ENCODE data around the gene CASP4.

The CASP4 gene

GRCh38 chr11:104968355-104968855 lies at the start of gene CASP4:
TSS of gene CASP4 (minus strand) at chr11:104968574. CDS start at chr11:104968525, 49 bp downstream.
- H3K36me3 Mint-ChIP-seq (ENCODE audit: low read depth), result peaks cover 28% of the 10 kb centered on the region

DNA sequence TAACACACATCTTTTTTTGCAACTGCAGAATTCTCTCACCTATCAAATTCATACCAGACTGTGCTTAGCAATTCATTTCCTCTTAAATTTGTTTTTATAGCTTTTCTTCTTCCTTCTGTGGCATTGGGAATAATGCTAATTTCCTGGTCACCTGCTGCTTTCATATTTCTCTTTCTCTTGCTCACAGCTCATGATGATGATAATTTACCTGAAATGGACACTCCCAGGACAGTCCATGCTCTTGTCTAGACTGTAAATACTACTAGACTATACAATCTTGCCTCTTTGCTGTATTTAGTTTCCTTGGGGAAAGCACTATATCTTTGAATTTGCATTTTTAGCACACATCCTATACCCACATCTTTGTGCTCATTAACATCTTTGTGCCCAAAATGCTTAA lies 39.1 kb upstream of the CASP4 start:
- peaks cover 5% of the 10 kb centered on the region for H3K27me3 Mint-ChIP-seq (ENCODE audit: low read depth)
- no peak overlapping the region for H3K4me3 Mint-ChIP-seq
- no peak for DNase-seq (ENCODE audit: low spot score)
- H3K9me3 Mint-ChIP-seq, result no peaks in the 10 kb centered on the region
- H3K36me3 Mint-ChIP-seq (ENCODE audit: low read depth), result no peaks in the 10 kb centered on the region
- H3K27ac Mint-ChIP-seq, result no peak overlapping the region
- no peaks in the 10 kb centered on the region for H3K4me1 Mint-ChIP-seq (ENCODE audit: low read depth)

More at GRCh38 chr11:104968355-104968855, at the start of gene CASP4:
- Mint-ChIP-seq H3K4me1 (ENCODE audit: low read depth) (peaks cover 23% of the 10 kb centered on the region), H3K9me3 (peaks cover 23% of the 10 kb centered on the region), H3K27ac (peak within 1 kb of the TSS; percentile 91), H3K4me3 (peak within 1 kb of the TSS; percentile 87), H3K27me3 (ENCODE audit: low read depth) (no peaks in the 10 kb centered on the region)
- DNase-seq (ENCODE audit: low spot score), result no peak

GRCh38 chr11:105005451-105005845 lies 37.1 kb upstream of the CASP4 start:
- no peaks in the 10 kb centered on the region for H3K36me3 Mint-ChIP-seq (ENCODE audit: low read depth)
- H3K9me3 Mint-ChIP-seq, result no peaks in the 10 kb centered on the region
- H3K4me1 Mint-ChIP-seq (ENCODE audit: low read depth), result peaks cover 4% of the 10 kb centered on the region
- no peaks in the 10 kb centered on the region for H3K27me3 Mint-ChIP-seq (ENCODE audit: low read depth)
- no peak for DNase-seq (ENCODE audit: low spot score)
- no peak overlapping the region for H3K27ac Mint-ChIP-seq
- no peak overlapping the region for H3K4me3 Mint-ChIP-seq

GRCh38 chr11:105004021-105004420 lies 35.6 kb upstream of the CASP4 start:
- no peaks in the 10 kb centered on the region for H3K9me3 Mint-ChIP-seq
- H3K27ac Mint-ChIP-seq, result no peak overlapping the region
- no peaks in the 10 kb centered on the region for H3K36me3 Mint-ChIP-seq (ENCODE audit: low read depth)
- peaks cover 6% of the 10 kb centered on the region for H3K4me1 Mint-ChIP-seq (ENCODE audit: low read depth)
- H3K4me3 Mint-ChIP-seq, result no peak overlapping the region
- no peaks in the 10 kb centered on the region for H3K27me3 Mint-ChIP-seq (ENCODE audit: low read depth)
- DNase-seq (ENCODE audit: low spot score), result no peak

DNA sequence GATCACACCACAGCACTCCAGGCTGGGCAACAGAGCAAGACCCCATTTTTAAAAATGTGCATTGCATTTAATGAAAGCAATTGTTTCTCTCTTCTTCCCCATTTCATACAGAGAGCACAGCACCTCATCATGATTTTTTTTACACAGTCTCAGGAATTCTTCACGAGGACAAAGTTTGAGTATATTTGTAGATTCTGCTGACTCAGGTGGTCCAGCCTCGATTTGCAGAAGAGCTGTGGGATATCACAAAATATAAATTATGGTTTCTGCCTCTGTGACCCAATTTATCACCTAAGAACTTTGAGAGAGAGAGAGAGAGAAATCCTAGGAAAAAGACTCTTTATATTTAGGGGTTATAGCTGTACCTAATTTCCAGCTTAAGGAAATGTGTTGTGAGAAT lies 34.8 kb upstream of the CASP4 start:
- Mint-ChIP-seq H3K27ac (no peak overlapping the region), H3K4me3 (no peak overlapping the region), H3K27me3 (ENCODE audit: low read depth) (no peaks in the 10 kb centered on the region), H3K4me1 (ENCODE audit: low read depth) (peaks cover 6% of the 10 kb centered on the region), H3K36me3 (ENCODE audit: low read depth) (no peaks in the 10 kb centered on the region), H3K9me3 (no peaks in the 10 kb centered on the region)
- DNase-seq (ENCODE audit: low spot score), result no peak

DNA sequence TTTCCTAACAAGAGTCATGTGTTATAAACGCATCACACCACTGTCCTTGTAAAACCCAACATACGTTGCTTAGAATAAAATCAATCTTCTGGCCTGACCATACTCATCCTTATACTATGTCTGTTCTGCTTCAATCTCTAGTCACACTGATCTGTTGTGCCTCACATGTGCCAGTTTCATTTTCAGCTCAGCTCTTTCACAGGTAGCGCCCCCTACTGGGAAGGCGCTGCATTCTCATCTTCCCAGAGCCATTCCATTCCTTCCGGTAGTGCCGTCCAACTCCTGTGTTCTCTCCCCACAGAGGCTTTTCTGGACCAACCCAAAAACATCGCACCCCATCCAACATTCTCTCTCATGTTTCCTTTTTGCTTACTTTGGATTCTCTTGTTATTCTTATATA lies 32.4 kb upstream of the CASP4 start:
- Mint-ChIP-seq H3K9me3 (no peaks in the 10 kb centered on the region), H3K36me3 (ENCODE audit: low read depth) (no peaks in the 10 kb centered on the region)
- DNase-seq (ENCODE audit: low spot score), result peak; percentile 33

GRCh38 chr11:105000167-105000566 lies 31.8 kb upstream of the CASP4 start:
- DNase-seq (ENCODE audit: low spot score), result no peak
- Mint-ChIP-seq H3K4me3 (no peak overlapping the region), H3K4me1 (ENCODE audit: low read depth) (peaks cover 6% of the 10 kb centered on the region), H3K27ac (no peak overlapping the region), H3K36me3 (ENCODE audit: low read depth) (no peaks in the 10 kb centered on the region), H3K9me3 (no peaks in the 10 kb centered on the region), H3K27me3 (ENCODE audit: low read depth) (no peaks in the 10 kb centered on the region)

More for the DNA sequence above, 32.4 kb upstream of the CASP4 start:
- Mint-ChIP-seq H3K27me3 (ENCODE audit: low read depth) (no peaks in the 10 kb centered on the region), H3K4me1 (ENCODE audit: low read depth) (peaks cover 6% of the 10 kb centered on the region), H3K4me3 (no peak overlapping the region), H3K27ac (no peak overlapping the region)

GRCh38 chr11:104999721-105000120 lies 31.3 kb upstream of the CASP4 start:
- Mint-ChIP-seq H3K27ac (no peak overlapping the region), H3K4me1 (ENCODE audit: low read depth) (peaks cover 6% of the 10 kb centered on the region), H3K36me3 (ENCODE audit: low read depth) (no peaks in the 10 kb centered on the region), H3K4me3 (no peak overlapping the region), H3K27me3 (ENCODE audit: low read depth) (no peaks in the 10 kb centered on the region), H3K9me3 (no peaks in the 10 kb centered on the region)
- DNase-seq (ENCODE audit: low spot score), result no peak

DNA sequence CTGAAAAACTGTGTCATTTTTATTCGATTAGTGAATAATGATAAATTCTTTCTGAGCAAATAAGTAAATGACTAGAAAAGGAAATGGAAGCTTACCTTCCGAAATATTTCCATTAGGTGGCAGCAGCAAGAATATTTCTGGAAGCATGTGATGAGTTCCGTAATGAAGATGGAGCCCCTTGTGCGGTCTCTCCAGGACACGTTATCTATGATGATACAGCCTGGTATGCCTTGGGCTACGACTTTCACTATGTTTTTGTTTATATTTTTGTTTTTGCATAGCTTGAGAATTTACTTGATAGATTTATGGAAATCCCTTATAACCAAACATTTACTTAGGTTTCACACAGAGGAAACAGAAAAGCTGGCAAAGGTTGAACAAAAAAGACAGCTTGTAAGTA lies 28.9 kb upstream of the CASP4 start:
- no peak overlapping the region for H3K4me3 Mint-ChIP-seq
- no peaks in the 10 kb centered on the region for H3K36me3 Mint-ChIP-seq (ENCODE audit: low read depth)
- no peaks in the 10 kb centered on the region for H3K9me3 Mint-ChIP-seq
- no peak overlapping the region for H3K27ac Mint-ChIP-seq
- no peak for DNase-seq (ENCODE audit: low spot score)
- peaks cover 7% of the 10 kb centered on the region for H3K27me3 Mint-ChIP-seq (ENCODE audit: low read depth)
- peaks cover 6% of the 10 kb centered on the region for H3K4me1 Mint-ChIP-seq (ENCODE audit: low read depth)

DNA sequence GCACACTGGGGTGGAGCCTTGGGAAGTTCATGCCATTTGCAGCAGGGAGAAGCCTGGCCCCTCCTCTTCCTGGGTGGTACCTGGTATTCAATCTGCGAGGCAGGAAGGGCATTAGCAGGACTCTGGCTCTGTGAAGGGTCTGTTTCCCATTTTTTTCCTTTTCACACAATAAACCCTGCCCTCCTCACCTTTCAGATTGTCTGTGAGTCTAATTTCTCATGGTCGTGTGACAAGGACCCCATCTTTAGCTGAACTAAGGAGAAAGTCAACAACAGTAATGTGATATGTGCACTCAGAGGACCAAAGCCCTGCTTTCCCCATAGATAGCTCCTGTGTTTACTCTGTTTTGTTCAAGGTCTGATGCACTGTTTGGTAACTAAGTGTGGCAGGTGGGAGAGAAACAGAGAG lies 26.6 kb upstream of the CASP4 start:
- H3K9me3 Mint-ChIP-seq, result no peaks in the 10 kb centered on the region
- peaks cover 12% of the 10 kb centered on the region for H3K27me3 Mint-ChIP-seq (ENCODE audit: low read depth)
- no peak overlapping the region for H3K4me3 Mint-ChIP-seq
- no peak overlapping the region for H3K27ac Mint-ChIP-seq
- no peaks in the 10 kb centered on the region for H3K36me3 Mint-ChIP-seq (ENCODE audit: low read depth)
- H3K4me1 Mint-ChIP-seq (ENCODE audit: low read depth), result peaks cover 2% of the 10 kb centered on the region
- no peak for DNase-seq (ENCODE audit: low spot score)

DNA sequence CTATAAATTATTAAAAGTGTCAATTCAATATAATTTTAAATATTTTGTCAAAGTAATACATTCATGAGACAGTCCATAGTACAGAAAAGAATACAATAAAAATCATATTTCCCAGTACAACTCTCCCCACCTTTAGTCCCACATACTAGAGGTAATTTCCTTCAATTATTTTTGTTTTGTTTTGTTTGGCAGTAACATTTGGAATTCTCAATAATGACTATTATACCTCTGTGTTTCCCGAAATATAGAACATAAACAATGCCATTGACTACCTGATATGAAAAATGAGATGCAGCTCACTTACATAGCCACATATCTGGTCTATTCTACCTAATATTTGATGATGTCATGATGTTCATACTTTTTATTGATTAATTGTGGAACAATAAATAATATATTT lies 24.4 kb upstream of the CASP4 start:
- H3K27me3 Mint-ChIP-seq (ENCODE audit: low read depth), result peaks cover 28% of the 10 kb centered on the region
- H3K9me3 Mint-ChIP-seq, result peaks cover 14% of the 10 kb centered on the region
- DNase-seq (ENCODE audit: low spot score), result no peak
- no peaks in the 10 kb centered on the region for H3K4me1 Mint-ChIP-seq (ENCODE audit: low read depth)
- H3K4me3 Mint-ChIP-seq, result no peak overlapping the region
- no peak overlapping the region for H3K27ac Mint-ChIP-seq
- no peaks in the 10 kb centered on the region for H3K36me3 Mint-ChIP-seq (ENCODE audit: low read depth)

DNA sequence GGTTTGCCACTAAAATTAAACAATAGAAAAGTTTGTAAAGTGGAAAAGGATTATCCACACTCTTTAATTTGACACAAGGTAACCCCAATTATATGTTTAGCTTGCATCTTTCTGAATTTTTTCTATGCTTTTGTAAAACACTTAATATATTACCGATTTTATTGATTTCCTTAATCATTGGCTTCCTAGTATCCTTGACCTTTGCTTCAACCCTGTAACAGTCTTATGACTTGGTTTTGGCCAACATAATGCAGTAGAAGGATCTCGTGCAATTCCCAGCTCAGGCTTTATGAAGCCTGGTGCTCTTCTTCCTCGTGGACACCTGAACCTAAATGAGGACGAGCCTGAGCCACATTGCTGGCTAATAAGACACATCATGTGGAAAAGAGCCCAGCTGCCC lies 23.6 kb upstream of the CASP4 start:
- H3K4me3 Mint-ChIP-seq, result no peak overlapping the region
- H3K4me1 Mint-ChIP-seq (ENCODE audit: low read depth), result no peaks in the 10 kb centered on the region
- DNase-seq (ENCODE audit: low spot score), result no peak
- H3K27ac Mint-ChIP-seq, result no peak overlapping the region
- H3K9me3 Mint-ChIP-seq, result peaks cover 14% of the 10 kb centered on the region
- peaks cover 31% of the 10 kb centered on the region for H3K27me3 Mint-ChIP-seq (ENCODE audit: low read depth)
- no peaks in the 10 kb centered on the region for H3K36me3 Mint-ChIP-seq (ENCODE audit: low read depth)

DNA sequence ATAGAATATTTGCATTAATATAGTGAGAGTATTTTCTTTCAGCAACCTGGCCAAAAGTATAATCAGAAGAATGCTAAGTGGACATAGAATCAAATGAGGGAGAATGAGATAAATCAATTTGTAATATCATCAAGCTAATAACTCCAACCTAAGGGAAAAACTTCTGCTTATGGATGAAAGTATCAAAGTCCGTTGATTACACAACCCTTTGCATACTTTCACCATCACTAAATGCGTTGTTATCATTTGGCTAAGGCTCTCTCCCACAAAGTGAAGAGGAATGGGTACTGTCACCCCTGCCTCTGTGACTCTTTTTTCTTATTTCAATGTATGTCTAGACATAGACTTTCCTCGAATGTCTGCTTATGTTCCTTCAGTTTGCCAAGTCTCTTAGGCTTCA lies 16.4 kb upstream of the CASP4 start:
- Mint-ChIP-seq H3K4me1 (ENCODE audit: low read depth) (no peaks in the 10 kb centered on the region), H3K4me3 (no peak overlapping the region), H3K9me3 (peaks cover 14% of the 10 kb centered on the region), H3K36me3 (ENCODE audit: low read depth) (no peaks in the 10 kb centered on the region), H3K27ac (no peak overlapping the region), H3K27me3 (ENCODE audit: low read depth) (peaks cover 21% of the 10 kb centered on the region)
- no peak for DNase-seq (ENCODE audit: low spot score)

GRCh38 chr11:104979839-104980238 lies 11.5 kb upstream of the CASP4 start:
- H3K9me3 Mint-ChIP-seq, result peaks cover 2% of the 10 kb centered on the region
- DNase-seq (ENCODE audit: low spot score), result no peak
- H3K4me1 Mint-ChIP-seq (ENCODE audit: low read depth), result no peaks in the 10 kb centered on the region
- no peak overlapping the region for H3K27ac Mint-ChIP-seq
- no peaks in the 10 kb centered on the region for H3K36me3 Mint-ChIP-seq (ENCODE audit: low read depth)
- H3K4me3 Mint-ChIP-seq, result no peak overlapping the region
- H3K27me3 Mint-ChIP-seq (ENCODE audit: low read depth), result peaks cover 4% of the 10 kb centered on the region

DNA sequence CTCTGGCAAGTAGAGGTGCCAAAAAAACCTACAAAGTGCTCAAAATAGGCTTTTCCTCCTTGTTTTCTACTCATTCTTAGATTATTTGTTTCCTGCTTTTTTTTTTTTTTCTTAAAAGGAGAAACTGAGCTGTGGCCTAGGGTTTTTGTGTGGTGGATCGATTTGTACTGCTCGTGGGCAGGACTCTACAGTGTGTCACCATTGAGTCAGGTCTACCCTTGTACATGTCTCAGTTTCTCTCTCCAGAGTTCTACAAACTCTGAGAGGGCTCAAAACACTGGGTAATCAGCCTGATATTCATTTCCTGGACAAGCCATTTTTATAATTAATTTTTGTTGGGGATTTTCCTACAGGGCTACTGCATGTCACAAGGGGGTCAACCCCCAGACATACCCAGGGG lies 5.2 kb upstream of the CASP4 start:
- H3K4me3 Mint-ChIP-seq, result no peak overlapping the region
- no peak for DNase-seq (ENCODE audit: low spot score)
- H3K36me3 Mint-ChIP-seq (ENCODE audit: low read depth), result no peaks in the 10 kb centered on the region
- H3K27me3 Mint-ChIP-seq (ENCODE audit: low read depth), result no peaks in the 10 kb centered on the region
- peaks cover 32% of the 10 kb centered on the region for H3K9me3 Mint-ChIP-seq
- no peak overlapping the region for H3K27ac Mint-ChIP-seq
- H3K4me1 Mint-ChIP-seq (ENCODE audit: low read depth), result peaks cover 3% of the 10 kb centered on the region

Measured in T-helper 2 cell treated with Interferon-gamma antibody and Interleukin-4, amounts not matched to agents 5 μg/mL and 100 μg/mL, for 36 hours (primary cell).